Measurements from ENCODE around the gene DNASE1L3. TPM values are rescaled to one million over a fixed set of nuclear protein-coding genes. Genes with fewer than 3 reads are reported as not detected.

The DNASE1L3 gene
- total and polyA plus RNA-seq, 2 of the 13 experiments (the other 11 are each of a cell fraction or from before 2014, with no cell fraction given), result 0.86 to 1.7 TPM

- TF ChIP-seq PPARG (CRISPR knock-in tag; conservative IDR thresholded peaks at IDR 0.05), result peak; percentile 56; the same call in 1 of the 2 replicates
- no peak for TF ChIP-seq ZNF644 (CRISPR knock-in tag; IDR thresholded peaks at IDR 0.05; ENCODE audit: low read depth)
- no peak for TF ChIP-seq ZNF788 (CRISPR knock-in tag; IDR thresholded peaks at IDR 0.05; ENCODE audit: borderline replicate concordance)
- TF ChIP-seq ZNF142 (CRISPR knock-in tag; IDR thresholded peaks at IDR 0.05), result no peak
- TF ChIP-seq KMT2A (CRISPR knock-in tag; IDR thresholded peaks at IDR 0.05), result no peak
- no peak for TF ChIP-seq ZNF83 (CRISPR knock-in tag; IDR thresholded peaks at IDR 0.05; ENCODE audit: borderline replicate concordance)
- no peak for TF ChIP-seq ZNF275 (CRISPR knock-in tag; IDR thresholded peaks at IDR 0.05; ENCODE audit: borderline replicate concordance)
- peak; percentile 69; the same call in 1 of the 2 replicates for TF ChIP-seq ZNF710 (CRISPR knock-in tag; IDR thresholded peaks at IDR 0.05; ENCODE audit: borderline replicate concordance)
- no peak for TF ChIP-seq FOXJ3 (CRISPR knock-in tag; IDR thresholded peaks at IDR 0.05; ENCODE audit: borderline replicate concordance)
- TF ChIP-seq ATF6 (CRISPR knock-in tag; conservative IDR thresholded peaks at IDR 0.05), result peak; percentile 31; the same call in 1 of the 2 replicates
- TF ChIP-seq ZNF431 (CRISPR knock-in tag; IDR thresholded peaks at IDR 0.05; ENCODE audit: borderline replicate concordance, low read depth), result no peak
- no peak for TF ChIP-seq U2AF1 (optimal IDR thresholded peaks at IDR 0.05; ENCODE audit: low read depth, low read length)
- no peak for TF ChIP-seq CBX5 (CRISPR knock-in tag; IDR thresholded peaks at IDR 0.05; ENCODE audit: borderline replicate concordance)
- TF ChIP-seq KDM3A (CRISPR knock-in tag; IDR thresholded peaks at IDR 0.05; ENCODE audit: low read depth), result no peak
- no peak for TF ChIP-seq ZSCAN31 (CRISPR knock-in tag; IDR thresholded peaks at IDR 0.05; ENCODE audit: low read depth)
- no peak for TF ChIP-seq HOXA5 (CRISPR knock-in tag; IDR thresholded peaks at IDR 0.05)
- no peak for TF ChIP-seq HDAC6 (IDR thresholded peaks at IDR 0.05; ENCODE audit: low read depth, low read length)
- no peak for TF ChIP-seq NFATC3 (CRISPR knock-in tag; IDR thresholded peaks at IDR 0.05)
- TF ChIP-seq ZNF24 (IDR thresholded peaks at IDR 0.05), result no peak
These were observed 38.8 kb upstream of the DNASE1L3 start (continued) for GRCh38 chr3:58249358-58250092.
